ENCODE data around the gene PHYHIPL.
A peak's percentile ranks its signal among the peaks of the same experiment; 100 is the strongest.

PHYHIPL gene

DNA sequence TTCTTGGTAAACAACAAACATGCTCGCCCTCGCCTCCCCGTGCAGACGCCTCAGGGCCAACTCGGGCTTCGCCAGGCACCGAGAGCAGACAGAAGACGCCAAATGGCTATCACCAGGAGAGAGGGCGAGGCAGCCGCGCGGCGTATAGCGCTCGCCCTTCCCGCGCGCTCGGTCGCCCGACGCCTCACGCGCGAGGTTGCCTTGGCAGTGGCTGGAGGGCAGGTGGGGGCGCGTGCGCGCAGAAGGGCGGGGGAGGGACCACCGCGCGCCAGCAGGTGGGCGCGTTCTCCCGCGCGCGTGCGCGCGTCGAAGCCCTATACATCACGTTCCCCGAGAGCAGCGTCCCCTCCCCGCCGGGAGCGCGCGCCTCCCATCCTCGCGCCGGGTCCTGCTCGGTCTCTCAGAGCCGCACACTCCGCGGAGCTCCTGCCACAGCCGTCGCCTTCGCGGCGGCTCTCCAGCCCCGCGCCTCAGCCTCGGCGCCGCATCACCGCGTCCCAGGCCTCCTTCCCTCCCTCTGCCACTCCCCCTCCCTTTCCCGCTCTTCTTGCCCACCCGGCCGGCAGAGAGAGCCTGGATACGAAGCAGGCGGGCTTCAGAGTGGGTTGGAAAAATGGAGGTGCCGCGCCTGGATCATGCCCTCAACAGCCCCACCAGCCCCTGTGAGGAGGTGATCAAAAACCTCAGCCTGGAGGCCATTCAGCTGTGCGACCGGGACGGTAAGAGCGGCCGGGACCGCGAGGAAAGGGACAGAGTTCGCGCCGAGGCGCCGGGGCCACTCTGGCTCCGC, at the start of gene PHYHIPL:
PHYHIPL (plus strand) TSS at position 403 of the 790 bp plus-strand sequence; CDS start at position 614, 211 bp downstream.
- DNase-seq = peak; percentile 80 to 86

DNA sequence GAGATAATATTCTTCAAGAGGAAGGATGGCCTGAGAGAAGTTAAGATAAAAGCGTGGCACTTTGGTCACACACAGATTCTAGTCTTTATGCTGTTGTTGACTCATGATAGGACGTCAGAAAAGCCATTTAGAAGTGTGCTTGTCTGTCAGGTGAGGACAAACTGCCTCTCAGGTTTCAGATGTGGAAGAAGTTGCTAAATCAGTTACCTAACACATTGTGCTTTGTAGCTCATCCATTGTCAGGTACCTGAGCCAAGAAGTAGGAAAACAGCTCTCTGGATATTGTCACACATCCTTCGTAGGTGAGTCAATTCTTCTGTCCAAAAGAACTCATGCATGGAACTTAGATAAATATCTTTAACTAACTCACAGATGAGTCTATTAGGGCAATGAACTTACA, 49.5 kb upstream of the PHYHIPL start:
- no peak for DNase-seq

DNA sequence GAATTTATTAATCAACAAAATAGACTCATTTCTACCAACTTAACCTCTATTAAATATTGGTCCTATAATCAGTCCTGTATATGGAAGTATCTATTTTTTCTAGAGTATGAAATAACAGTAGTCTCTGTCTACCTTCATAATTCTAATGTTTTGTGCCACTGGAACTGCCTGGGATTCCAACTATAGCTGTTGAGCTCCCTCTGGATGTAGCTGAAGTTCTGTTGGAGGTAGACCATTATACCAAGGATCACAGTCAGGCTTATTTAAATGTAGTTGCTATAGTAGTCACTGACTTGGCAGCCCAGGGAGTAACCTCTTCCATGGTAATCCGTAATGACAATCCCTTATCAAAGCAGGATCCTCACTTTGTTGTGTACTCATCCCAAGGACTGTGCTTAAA, 48.5 kb upstream of the PHYHIPL start:
- no peak for DNase-seq

GRCh38 chr10:59129867-59130266, 46.6 kb upstream of the PHYHIPL start:
- DNase-seq = no peak

GRCh38 chr10:59131666-59132065, 44.8 kb upstream of the PHYHIPL start:
- DNase-seq = no peak

- DNase-seq = peak in 1 of 2 experiments; percentile 4
Measured at GRCh38 chr10:59133841-59134593, 42.4 kb upstream of the PHYHIPL start.

DNA sequence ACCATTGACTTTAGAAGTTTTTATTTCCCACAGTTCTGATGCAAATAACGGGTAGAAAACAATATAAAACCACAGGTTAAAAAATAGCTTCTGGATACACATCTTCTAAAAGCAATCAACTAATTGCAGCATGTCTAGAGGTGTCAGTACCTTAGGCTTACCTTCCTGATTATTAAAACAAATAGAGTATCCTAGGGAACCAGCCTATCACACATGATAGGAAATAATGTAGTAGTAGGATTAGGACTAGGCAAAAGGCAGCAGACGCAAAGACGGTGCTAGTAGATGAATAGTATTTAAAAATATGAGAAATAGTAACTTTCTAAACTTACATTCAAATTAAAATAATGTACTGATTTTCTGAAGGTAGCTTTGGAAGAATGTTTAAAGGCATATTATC, 41.7 kb upstream of the PHYHIPL start:
- no peak for DNase-seq

GRCh38 chr10:59135275-59135674, 41.2 kb upstream of the PHYHIPL start:
- no peak for DNase-seq

DNA sequence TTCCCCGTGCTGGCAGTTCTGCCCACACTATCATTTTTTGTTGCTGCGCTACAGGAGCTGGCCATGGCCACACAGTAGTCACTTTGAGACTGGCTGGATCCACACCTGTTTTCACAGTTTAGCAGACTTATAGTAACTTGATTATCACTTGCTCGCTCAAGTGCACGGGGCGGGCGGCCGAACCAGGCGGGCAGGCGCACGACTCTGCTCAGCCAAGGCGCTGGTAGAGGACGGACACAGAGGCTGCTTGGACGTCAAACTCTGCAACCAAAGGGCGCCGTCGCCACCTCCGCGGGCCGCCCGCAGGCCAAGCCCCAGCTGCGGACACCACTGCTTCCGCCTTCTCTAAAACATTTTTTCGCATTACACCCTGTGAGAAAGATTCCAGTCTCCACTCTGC, 38.4 kb upstream of the PHYHIPL start:
- no peak for DNase-seq

DNA sequence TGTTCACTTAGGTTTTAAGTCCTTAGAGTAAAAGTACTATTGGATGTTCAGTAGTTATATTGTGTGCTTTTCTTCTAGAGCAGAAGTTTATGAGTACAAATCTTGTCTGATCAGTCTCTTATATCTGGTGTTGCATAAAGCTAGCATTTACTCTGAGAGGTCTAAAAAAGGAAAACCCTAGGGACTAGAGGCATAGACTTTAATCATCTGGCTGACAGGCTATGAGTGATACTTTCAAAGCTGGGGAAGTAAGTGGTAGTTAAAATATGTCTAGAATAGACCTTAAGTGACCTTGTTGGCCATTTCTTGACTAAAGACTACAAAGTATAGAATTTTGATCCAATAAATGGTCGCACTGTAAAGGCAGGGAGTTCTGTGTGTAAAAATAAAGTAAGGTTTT, 32.9 kb upstream of the PHYHIPL start:
- DNase-seq = no peak

GRCh38 chr10:59148701-59149100, 27.7 kb upstream of the PHYHIPL start:
- no peak for DNase-seq

- no peak for DNase-seq
Measured at GRCh38 chr10:59155556-59155955, 20.9 kb upstream of the PHYHIPL start.

GRCh38 chr10:59167512-59167911, 8.9 kb upstream of the PHYHIPL start:
- no peak for DNase-seq

DNA sequence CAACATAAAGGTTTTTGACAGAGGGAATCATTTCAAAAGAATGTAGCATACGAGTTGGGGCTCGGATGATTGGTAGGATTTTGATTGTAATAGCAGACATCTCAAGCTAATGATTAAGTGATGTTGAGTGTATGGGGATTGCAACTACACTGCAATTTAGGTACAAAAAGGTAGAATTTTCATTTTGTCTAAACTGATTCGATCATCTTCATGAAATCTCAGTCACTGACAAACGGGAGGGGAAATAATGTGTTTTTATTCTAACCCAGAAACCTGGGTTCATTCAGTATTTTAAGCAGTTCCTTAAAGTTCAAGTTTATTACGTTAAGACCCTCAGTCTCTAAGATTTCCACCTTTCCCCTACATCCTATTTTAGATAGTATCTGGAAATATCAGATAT, 3.9 kb upstream of the PHYHIPL start:
- no peak for DNase-seq

GRCh38 chr10:59173414-59173813, 3.0 kb upstream of the PHYHIPL start:
- no peak for DNase-seq

DNA sequence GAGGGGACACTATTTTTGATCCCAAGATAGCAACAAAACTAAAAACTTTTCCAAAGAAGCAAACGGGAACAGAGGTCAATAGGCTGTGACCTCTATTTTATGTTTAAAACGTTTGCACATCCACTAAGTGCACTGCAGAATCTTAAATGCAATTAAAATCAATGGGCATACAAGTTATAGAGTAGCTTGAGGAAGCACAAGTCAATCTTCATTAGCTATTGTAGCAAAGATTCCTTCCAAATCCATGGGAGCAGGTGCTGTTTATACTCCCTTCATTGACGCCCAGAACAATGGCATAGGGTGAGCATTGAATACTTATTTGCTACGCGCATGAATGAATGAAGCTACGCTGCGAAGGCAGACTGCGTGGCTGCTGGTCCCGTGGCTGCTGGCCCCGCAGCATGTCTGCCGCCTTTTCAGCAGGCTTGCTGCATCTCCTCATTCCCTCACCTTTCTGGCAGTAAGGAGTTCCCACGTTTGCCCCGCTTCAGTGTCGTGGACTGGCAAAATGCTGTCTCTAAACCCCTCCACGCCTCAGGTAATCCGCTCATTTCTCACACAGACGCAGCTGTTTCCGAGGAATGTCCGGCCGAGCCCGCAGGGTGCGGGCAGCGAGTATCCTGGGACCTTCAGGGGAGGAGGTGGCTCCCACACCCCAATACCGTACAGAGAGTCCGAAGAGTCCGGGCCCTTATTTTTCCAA, 754 bp upstream of the PHYHIPL start:
- peak; percentile 20 to 60 for DNase-seq

DNA sequence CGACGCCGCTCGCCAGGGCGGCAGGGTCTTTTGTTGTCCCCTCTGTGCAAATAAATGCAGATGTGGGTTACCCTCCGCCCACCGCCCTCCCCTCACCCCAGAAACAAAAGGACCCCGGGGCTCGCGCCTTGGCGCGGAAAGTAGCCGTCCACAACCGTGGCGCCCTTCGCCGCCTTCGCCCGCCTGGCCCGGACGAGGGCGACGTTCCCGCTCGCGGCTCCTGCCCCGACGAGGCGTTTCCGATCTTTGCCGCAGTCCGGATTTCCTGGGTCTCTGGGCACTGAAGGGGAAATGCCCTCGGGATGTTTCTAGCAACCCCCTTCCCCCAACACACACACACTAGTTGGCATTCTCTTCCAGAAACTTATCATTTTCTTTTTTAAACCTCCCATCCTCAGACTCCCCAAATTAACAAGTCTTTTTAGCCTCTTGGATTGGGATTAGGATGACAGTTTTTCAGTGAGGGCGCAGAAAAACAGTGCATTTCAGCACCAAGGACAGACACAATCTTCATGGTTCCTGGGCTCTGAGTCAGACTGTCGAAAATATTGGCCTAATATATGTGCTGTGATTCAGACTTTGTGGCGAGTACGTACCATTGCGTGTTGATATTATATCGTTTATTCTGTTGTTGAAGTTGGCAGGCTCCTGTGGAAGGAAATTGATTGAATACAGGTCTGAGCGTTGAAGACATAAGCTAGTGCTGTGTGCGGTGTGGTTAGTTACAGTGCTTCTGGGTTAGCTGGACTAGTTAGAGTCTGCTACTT, 771 bp downstream of the PHYHIPL start:
- peak; percentile 45 to 67 for DNase-seq

- DNase-seq = no peak
Measured at GRCh38 chr10:59177836-59178235, 1.4 kb downstream of the PHYHIPL start.

GRCh38 chr10:59179068-59179467, 2.6 kb downstream of the PHYHIPL start:
- no peak for DNase-seq

- DNase-seq = no peak
Measured at GRCh38 chr10:59180689-59181270, 4.3 kb downstream of the PHYHIPL start.

DNA sequence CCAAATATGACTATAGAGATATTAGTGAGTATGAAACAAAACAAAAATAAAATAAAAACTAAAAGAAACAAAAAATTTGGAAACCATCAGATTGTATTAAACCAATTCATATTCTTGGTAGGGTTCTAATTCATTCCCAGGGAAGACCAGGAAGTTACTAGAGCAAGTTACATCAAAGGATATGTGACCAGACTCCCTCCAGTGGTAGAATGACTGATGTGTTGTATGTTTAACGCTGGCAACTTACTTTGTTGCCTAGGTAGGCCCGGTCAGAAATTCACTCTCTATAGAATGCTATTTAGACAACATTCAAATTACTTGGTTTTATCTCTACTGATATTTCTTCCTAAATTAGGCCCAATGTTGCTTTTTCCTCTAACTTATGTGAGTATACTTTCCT, 5.2 kb downstream of the PHYHIPL start:
- peak; percentile 56 to 67 for DNase-seq

DNA sequence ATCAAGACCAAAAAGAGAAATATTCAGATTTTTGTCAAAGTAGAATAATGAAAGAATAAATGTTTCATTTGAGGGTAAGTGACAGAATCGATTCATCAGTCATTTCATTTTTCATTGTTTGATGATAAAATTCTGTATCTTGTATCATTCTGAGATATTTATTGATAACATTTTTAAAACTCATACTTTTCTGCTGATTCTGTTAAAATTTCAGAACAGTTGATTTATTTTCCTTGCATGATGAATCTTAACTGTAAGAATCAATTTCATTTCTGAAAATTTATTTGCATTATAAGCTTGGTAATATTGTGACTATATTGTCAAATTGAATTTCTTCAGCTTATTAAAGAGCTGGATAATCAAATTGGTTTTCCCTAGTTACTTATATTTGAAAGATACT, 13.9 kb downstream of the PHYHIPL start:
- no peak for DNase-seq
